Stimulated activated CD4-positive, alpha-beta T cell treated with anti-CD3 and anti-CD28 coated beads, TNF-alpha, amount 100 ng/mL, for 1 hour (primary cell): ENCODE measurements around the gene SHC3.

Experiments used
- DNase-seq, 3 donors: peaks; one replicate each; pipeline ENCODE4 v3.0.0-alpha.2; 2020; ENCODE audit warnings: low read depth in 3 of 3, low spot score in 1 of 3

Gene SHC3

DNA sequence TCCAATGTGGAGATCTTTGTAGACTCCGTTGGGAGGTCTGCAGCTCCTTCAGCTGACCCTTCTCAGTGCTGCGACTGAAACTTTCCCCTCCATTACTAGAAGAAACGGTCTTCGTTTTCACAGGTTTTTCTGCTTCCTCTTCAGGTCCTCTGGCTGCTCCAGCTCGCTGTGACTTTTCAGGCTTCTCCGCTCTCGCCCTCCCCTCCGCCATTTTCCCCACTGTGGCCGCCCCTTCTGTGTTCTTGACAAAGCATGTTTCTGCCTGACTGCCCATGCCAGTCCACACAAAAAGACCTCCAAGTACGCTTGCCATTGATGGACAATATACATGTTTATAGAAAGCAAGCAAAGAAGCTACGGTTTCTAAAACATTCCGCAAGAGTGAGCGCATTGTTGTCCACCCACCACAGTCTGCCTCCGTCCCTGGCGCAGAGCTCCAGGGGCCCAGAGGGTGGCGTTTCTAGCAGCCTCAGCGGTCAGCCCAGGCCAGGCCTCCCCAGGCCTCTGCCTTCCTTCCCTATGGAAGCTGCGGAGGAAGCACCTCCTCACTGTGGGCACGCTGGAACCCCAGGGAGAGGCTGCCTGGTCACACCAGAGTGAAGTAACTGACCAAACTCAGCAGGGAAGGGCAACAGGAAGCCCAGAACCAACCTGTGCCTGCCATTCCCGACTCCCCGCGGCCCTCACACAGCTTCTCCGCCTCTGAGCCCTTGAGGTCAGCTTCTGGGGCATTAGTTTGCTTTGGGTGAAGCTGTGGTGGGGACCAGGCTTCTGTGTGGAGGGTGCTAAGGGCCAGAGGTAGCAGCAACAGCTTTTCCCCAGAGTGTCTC lies 207.3 kb downstream of the SHC3 start:
- no peak for DNase-seq

DNA sequence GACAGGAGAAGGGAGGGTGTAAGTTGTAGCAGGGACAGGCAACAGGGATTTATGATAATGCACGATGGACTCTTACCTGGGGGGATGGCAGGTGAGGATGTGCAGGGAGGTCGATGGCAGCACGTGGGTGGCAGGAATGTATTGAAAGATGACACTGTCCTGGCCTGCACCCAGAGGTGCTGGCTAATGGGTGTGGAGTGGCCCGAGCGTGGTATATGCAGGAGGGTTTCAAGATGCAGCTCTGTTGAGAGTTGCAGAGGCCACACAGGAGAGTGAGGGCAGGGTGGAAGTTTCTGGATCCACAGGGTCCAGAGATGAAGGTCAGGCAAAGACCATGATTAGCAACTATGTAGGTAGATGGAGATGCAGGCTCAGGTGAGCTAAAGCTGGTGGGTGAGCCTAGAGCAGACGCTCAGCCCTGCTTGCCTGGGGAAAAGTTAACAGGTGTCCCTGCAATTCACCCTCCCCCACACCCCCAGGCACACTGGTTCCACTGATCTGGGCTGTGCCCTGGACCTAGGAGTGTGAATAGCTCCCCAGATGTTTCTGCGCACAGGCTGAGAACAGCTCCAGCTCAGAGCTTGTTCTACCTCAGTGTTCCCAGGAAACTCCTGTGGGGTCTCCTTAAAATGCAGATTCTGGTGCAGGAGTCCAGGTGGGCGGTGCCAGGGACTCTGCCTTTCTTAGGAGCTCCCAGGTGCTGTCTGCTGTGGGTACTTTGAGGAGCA lies 208.8 kb downstream of the SHC3 start:
- DNase-seq = no peak

GRCh38 chr9:88968799-88969198 lies 209.8 kb downstream of the SHC3 start:
- DNase-seq = no peak

DNA sequence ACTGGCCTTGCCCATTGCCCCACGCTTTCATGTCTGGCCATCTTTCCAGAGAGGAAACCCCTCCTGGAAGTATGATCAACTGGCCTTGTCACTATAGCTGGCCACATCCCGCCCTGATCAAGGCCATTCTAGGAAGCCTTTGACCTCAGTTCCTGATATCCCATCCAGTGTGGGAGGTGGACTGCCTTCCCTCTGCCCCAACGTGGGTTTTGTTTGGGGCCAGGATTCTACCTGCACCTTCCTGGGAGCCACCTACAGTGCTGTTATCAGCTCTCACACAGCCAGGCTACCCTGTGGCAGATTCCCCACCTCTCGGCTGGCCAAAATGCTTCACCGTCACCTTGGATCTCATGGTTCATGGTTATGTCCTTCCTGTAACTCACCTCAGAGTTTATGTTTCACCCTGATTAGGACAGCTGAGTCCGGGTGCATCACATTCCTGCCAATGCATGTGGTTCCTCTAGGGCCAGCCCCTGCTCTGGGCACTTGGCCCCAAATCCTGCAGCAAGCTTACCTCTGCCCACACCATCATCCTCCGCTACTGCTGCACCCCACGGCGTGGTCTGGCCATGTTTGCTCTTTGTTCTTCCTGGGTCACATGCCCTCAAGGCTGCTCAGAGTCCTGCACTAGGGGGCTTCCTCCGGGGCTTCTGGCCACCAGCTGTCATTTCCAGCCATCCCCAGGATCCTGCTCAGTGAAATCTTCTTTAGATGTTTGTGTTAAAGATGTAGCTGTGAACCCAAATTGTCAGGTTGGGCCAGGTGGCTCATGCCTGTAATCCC lies 211.5 kb downstream of the SHC3 start:
- no peak for DNase-seq

- no peak for DNase-seq
Observed at GRCh38 chr9:88965473-88965872, 213.1 kb downstream of the SHC3 start.

- no peak for DNase-seq
Observed at GRCh38 chr9:88960632-88961031, 218.0 kb downstream of the SHC3 start.

DNA sequence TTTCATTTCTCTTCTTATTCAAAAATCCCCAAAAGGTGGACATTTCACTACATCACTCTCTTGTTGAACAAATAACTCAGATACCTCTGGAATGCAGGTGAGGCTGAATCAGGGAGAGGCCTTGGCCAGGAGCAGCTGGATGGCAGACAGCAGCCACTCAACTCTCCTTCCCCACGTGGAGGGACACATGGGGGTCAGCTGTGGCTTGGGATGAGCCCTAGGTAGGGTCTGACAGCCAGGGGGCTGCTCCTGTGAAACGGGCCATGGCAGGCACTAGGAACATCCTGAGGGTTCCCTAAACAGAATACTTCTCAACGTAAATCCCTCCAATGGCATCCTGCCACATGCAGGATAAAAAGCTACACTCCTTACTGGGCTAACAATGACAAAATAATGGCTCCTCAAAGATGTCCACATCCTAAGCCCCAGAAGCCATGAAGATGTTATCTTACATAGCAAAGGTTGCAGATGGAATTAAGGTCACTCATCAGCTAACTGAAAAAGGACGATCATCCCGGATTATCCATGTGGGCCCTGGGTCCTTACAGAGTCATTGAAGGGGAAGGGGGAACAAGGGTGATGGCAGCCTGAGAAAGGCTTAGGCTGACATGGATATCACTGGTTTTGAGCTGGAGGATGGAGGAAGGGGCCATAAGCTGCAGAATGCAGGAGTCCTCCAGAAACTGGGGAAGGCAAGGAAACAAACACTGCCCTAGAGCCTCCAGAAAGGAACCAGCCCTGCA lies 218.7 kb downstream of the SHC3 start:
- DNase-seq = no peak

- DNase-seq = no peak
Observed at GRCh38 chr9:88957526-88957925, 221.1 kb downstream of the SHC3 start.
